Retinal pigment epithelial cell (primary cell): ENCODE measurements around the gene RIPOR2.

Experiments used
- DNase-seq: peaks from one replicate; pipeline ENCODE4 v3.0.0-alpha.2; 2010; ENCODE audit warnings: low read depth
- H3K4me3 ChIP-seq: 2 replicates; pipeline ENCODE4 v1.5.1; 2011; ENCODE audit warnings: mild to moderate bottlenecking, low read length, control low read depth, moderate library complexity
- TF ChIP-seq, protein P1 (sequence below): conservative IDR thresholded peaks from 2 replicates; pipeline ENCODE4 v1.5.1; 2011; ENCODE audit warnings: low read depth, low read length, control low read depth, inconsistent platforms

The RIPOR2 gene

DNA sequence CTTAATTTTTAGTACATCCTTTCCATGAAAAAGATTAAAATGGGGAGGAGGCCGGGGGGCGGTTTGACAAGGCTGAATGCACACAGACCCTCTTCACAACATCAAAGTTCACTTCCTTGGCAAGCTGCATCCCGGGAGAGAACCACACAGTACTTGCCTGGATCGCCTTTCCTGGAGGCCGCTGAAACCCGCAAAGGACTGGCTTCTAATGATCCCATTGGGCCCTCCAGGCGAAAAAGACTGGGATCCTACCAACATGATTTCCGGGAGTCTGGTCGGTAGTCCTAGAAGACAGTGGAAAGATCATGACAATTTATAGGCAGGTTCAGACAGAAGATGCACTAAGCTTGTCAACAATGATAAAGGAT is 60.2 kb downstream of the RIPOR2 start:
- H3K4me3 ChIP-seq: no peak overlapping the region
- TF ChIP-seq, protein P1, sequence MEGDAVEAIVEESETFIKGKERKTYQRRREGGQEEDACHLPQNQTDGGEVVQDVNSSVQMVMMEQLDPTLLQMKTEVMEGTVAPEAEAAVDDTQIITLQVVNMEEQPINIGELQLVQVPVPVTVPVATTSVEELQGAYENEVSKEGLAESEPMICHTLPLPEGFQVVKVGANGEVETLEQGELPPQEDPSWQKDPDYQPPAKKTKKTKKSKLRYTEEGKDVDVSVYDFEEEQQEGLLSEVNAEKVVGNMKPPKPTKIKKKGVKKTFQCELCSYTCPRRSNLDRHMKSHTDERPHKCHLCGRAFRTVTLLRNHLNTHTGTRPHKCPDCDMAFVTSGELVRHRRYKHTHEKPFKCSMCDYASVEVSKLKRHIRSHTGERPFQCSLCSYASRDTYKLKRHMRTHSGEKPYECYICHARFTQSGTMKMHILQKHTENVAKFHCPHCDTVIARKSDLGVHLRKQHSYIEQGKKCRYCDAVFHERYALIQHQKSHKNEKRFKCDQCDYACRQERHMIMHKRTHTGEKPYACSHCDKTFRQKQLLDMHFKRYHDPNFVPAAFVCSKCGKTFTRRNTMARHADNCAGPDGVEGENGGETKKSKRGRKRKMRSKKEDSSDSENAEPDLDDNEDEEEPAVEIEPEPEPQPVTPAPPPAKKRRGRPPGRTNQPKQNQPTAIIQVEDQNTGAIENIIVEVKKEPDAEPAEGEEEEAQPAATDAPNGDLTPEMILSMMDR: no peak
- no peak for DNase-seq

DNA sequence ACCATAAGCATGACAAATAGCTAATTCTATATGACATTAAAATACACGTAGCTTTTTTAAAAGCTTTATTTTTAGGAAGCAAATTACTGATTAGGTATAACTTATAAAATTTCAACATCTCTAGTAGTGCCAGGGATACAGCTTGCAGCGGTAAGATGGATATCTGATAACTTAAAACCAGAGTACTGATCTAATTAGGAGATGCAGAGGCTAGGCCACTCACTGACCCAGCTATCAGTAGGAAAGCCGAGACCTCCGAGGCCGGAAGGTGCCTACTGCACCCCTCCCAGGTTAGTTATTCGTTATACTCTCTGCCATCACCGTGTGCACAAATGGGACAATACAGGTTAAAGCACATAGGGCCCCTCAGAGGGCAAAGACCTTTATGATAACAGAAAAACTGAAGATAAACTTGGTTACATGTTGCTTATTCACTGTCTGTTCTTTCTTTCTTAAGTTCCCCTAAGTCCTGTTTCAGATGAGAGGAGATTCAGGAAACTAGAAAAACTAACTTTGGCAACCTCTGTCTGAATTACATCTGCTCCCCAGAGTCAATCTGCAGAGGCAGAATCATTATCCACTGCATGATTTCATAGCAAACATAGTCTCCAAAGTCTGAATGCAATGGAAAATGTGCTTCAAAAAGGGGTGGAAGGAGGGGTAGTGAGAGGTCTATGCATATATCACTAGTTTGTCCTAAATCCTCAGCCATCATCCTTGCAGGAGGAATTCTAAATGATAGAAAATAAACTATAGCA is 60.8 kb downstream of the RIPOR2 start:
- no peak overlapping the region for H3K4me3 ChIP-seq
- DNase-seq: no peak
- TF ChIP-seq, protein P1: no peak

DNA sequence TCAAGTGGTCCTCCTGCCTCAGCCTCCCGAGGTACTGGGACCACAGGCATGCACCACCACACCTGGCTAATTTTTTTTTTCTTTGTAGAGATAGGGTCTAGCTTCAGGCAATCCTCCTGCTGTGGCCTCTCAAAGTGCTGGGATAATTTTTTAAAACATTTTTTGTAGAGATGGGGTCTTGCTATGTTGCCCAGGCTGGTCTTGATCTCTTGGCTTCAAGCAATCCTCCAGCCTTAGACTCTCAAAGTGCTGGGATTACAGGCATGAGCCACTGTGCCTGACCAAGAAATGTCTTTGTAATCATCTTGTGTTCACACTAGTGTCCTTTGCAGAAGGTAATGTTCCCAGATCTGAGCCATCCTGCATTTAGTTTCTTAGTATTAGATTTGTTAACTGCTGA is 61.6 kb downstream of the RIPOR2 start:
- no peak overlapping the region for H3K4me3 ChIP-seq
- TF ChIP-seq, protein P1: no peak
- DNase-seq: no peak

DNA sequence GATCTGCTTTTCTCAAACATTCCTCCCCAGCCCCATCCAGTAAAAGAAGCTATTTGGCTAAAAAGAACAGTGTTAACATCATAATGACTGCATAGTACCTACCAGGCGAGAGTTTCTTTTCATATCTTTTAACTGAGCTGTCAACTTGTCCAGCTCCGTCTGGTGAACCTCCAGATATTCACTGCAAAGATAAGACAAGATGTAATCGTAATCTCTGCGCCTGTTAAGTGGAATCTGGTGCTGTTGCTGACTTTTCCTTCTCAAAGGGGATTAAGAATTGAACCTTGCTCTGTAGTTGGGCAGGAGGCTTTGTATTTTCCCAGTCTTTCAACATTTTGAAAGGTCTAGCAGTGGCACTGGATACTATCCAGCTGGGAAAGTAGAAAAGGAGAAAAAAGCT is 63.0 kb downstream of the RIPOR2 start:
- DNase-seq: no peak
- H3K4me3 ChIP-seq: no peak overlapping the region
- TF ChIP-seq, protein P1: no peak

DNA sequence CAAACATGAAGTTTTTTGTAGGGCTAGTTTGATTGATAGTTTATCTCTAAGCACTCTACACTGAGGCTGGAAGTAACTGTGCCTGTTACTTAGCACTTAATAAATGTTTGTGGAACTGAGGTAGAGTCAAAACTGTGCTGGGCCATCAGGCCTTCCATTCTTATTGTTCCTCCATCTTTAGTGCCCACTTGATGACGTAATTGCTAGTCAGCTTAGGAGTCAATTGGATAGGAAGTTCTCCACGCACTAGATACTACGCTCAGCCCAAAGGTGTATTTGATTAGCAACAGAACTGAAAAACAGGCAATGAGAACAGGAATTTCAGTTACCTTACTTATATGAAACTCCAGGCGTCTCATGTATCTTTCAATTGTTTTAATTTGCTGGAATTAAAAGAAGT is 67.0 kb downstream of the RIPOR2 start:
- TF ChIP-seq, protein P1: no peak
- no peak for DNase-seq
- no peak overlapping the region for H3K4me3 ChIP-seq

DNA sequence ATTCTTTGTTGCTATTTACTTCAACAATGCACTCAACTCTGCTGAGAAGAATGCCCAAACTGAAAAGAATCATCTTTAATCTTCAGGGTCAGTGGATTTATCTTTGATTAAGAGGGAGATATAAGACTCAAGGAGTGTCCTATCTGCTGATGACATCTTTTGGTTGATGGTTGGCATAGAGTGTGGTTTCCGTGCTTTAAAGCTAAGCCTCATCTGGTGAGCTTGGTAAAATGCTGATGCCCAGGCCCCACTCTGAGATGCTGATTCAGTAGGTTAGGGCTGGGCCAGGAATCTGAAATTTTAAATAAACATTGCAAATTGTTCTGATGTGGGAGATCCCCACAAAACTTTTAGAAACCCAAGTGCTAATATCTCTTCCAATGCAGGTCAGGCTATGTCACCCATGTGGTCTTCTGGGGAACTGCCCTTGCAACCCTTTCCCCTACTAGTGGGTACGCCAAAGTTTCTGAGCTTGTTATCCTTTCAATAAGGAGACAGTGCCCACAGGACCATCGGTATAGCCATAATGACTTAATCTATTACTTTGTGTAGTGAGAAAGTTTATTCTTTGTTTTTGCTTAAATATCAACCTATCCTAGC is 68.6 kb downstream of the RIPOR2 start:
- no peak overlapping the region for H3K4me3 ChIP-seq
- no peak for DNase-seq
- TF ChIP-seq, protein P1: no peak

DNA sequence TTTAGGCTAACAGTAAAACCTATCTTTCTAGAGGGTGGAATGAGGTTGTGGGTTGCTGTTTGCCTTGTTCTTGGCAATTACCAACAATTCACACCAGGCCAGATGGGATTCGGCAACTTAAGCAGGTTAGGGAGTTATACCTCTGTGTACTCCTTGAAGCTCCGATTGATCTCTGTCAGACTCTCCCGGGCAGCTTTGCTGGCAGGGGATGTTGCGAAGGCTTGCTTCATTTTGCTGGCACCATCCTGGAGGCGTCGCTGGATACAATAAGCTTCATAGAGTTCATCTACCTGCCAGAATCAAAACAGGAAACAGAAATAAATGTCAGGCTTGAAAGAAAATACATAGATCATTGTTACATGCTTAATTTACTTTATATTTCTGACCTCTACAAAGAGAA is 70.6 kb downstream of the RIPOR2 start:
- TF ChIP-seq, protein P1: no peak

More for the DNA sequence above, 70.6 kb downstream of the RIPOR2 start:
- no peak for DNase-seq
- no peak overlapping the region for H3K4me3 ChIP-seq
